ENCODE results near the gene CD226. TPM values are rescaled to one million over a fixed set of nuclear protein-coding genes. Genes with fewer than 3 reads are reported as not detected.
A peak's percentile ranks its signal among the peaks of the same experiment; 100 is the strongest.

The CD226 gene
- total and polyA plus RNA-seq, 2 of the 4 experiments (the other 2 are of a cell fraction): 0.29 to 1.1 TPM

DNA sequence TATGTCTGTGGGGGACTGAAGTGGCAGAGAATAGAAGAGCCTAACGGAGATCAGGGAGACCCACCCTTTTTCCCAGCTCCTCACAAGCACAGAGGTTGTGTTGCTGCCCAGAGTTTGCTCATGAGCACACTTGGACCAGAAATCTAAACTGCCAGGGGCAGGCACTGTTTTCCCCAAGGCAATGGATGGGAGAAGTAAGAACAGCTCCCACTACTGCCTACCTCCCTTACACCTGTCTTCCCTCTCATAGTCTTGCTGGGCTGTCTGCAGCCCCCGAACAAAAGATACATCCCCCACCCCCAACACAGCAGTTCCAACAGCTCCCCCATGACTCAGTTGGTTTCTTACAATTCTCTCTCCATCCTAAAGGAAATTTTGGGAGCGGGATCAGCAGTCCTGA is 48.1 kb upstream of the CD226 start:
- no peak overlapping the region for H3K4ac ChIP-seq (ENCODE audit: low read depth, low read length)
- no peaks in the 10 kb centered on the region for H3K36me3 ChIP-seq (ENCODE audit: control insufficient read depth, insufficient read depth, low read length)
- no peak overlapping the region for H3K18ac ChIP-seq (ENCODE audit: low read depth, low read length)
- no peak overlapping the region for H2BK5ac ChIP-seq (ENCODE audit: low read depth, low read length, poor library complexity, severe bottlenecking)
- H4K20me1 ChIP-seq (ENCODE audit: insufficient read depth, low read length): no peaks in the 10 kb centered on the region
- no peak overlapping the region for H3K14ac ChIP-seq (replicated peaks; ENCODE audit: low read depth, low read length)
- in situ Hi-C loops (cut with MboI; ENCODE audit: low sequenced_read_pairs): no loop called here
- ATAC-seq (ENCODE audit: low read depth) (no peak), DNase-seq (no peak)
- no peaks in the 10 kb centered on the region for H3K4me1 ChIP-seq (ENCODE audit: control insufficient read depth, insufficient read depth, low read length)
- H2BK20ac ChIP-seq (ENCODE audit: low read depth, low read length): no peak overlapping the region
- intact Hi-C loops (cut with micrococcal nuclease): no loop called here
- H3K23ac ChIP-seq (ENCODE audit: low read depth, low read length): no peak overlapping the region
- no peak overlapping the region for H3K27ac ChIP-seq (ENCODE audit: insufficient read depth, low read length)
- H2BK15ac ChIP-seq (ENCODE audit: low read depth, low read length): no peak overlapping the region
- H3K9me1 ChIP-seq (ENCODE audit: insufficient read depth, low read length): peaks cover 12% of the 10 kb centered on the region; the same call in 1 of the 2 replicates
- no peaks in the 10 kb centered on the region for H3K9me3 ChIP-seq (ENCODE audit: control insufficient read depth, insufficient read depth, low read length)
- H2AFZ ChIP-seq (replicated peaks; ENCODE audit: low read length, poor library complexity): peak overlapping the region; percentile 56
- no peak overlapping the region for H4K5ac ChIP-seq (ENCODE audit: low read depth, low read length)
- dilution Hi-C loops (cut with HindIII; ENCODE audit: low sequenced_read_pairs, unreplicated experiment): no loop called here
- TF ChIP-seq FOS (IDR thresholded peaks at IDR 0.05; ENCODE audit: low read depth, low read length): no peak
- no peak for TF ChIP-seq RCOR1 (IDR thresholded peaks at IDR 0.05; ENCODE audit: insufficient replicate concordance, low read length)
- no peak for TF ChIP-seq CHD1 (IDR thresholded peaks at IDR 0.05; ENCODE audit: low read depth, low read length)
- no peak for TF ChIP-seq CTCF (conservative IDR thresholded peaks at IDR 0.05; ENCODE audit: low read depth, low read length)
- no peak for TF ChIP-seq ELK1 (IDR thresholded peaks at IDR 0.05; ENCODE audit: borderline replicate concordance, low read depth, low read length)
- TF ChIP-seq NFE2L2 (IDR thresholded peaks at IDR 0.05; ENCODE audit: low read depth, low read length): no peak
- no peak for TF ChIP-seq SMC3 (IDR thresholded peaks at IDR 0.05; ENCODE audit: low read depth, low read length)
- TF ChIP-seq, protein P1, sequence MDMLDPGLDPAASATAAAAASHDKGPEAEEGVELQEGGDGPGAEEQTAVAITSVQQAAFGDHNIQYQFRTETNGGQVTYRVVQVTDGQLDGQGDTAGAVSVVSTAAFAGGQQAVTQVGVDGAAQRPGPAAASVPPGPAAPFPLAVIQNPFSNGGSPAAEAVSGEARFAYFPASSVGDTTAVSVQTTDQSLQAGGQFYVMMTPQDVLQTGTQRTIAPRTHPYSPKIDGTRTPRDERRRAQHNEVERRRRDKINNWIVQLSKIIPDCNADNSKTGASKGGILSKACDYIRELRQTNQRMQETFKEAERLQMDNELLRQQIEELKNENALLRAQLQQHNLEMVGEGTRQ (IDR thresholded peaks at IDR 0.05; ENCODE audit: low read depth, low read length): no peak
- no peak for TF ChIP-seq MAFK (IDR thresholded peaks at IDR 0.05; ENCODE audit: low read depth, low read length)
- TF ChIP-seq POLR2A (IDR thresholded peaks at IDR 0.05; ENCODE audit: low read depth, low read length): no peak
- no peak for TF ChIP-seq BHLHE40 (IDR thresholded peaks at IDR 0.05; ENCODE audit: low read depth, low read length)
- TF ChIP-seq RFX5 (IDR thresholded peaks at IDR 0.05; ENCODE audit: low read depth, low read length): no peak
- TF ChIP-seq MAZ (IDR thresholded peaks at IDR 0.05; ENCODE audit: borderline replicate concordance, low read depth, low read length): no peak
- no peak for TF ChIP-seq MXI1 (IDR thresholded peaks at IDR 0.05; ENCODE audit: borderline replicate concordance, low read depth, low read length)
- no peak for TF ChIP-seq RAD21 (IDR thresholded peaks at IDR 0.05; ENCODE audit: low read length)
- ChIA-PET CTCF (no interaction called here), POLR2A (ENCODE audit: unreplicated experiment) (no interaction called here)
- WGBS, 2 experiments (ENCODE audit: extremely low coverage in 2 of 2, insufficient read length in 1 of 2): 40% methylated on average over 1 of the region's 3 CpGs; no CpG with 5 or more reads in 1 of the 2 experiments
- no peaks in the 10 kb centered on the region for H3K79me1 ChIP-seq (ENCODE audit: low read depth in 1 of 2, low read length in 2 of 2)
- no TSS peak for BruUV-seq (replicated peaks)
- H2AK5ac ChIP-seq (ENCODE audit: low read depth, low read length): no peak overlapping the region
- H3K9ac ChIP-seq (ENCODE audit: low read depth, low read length): no peak overlapping the region
- H4K8ac ChIP-seq (ENCODE audit: low read depth in 2 of 2, low read length in 2 of 2): no peak overlapping the region
- no peak overlapping the region for H2AK9ac ChIP-seq (replicated peaks; ENCODE audit: low read depth, low read length, poor library complexity)
- H3K27me3 ChIP-seq (ENCODE audit: control insufficient read depth, insufficient read depth, low read length): no peaks in the 10 kb centered on the region
- H3K4me2 ChIP-seq (ENCODE audit: low read depth, low read length): no peak overlapping the region
- no peak overlapping the region for H3K56ac ChIP-seq (ENCODE audit: extremely low read depth, insufficient read depth, low read length)
- no peak overlapping the region for H3K4me3 ChIP-seq (ENCODE audit: insufficient read depth, low read depth, low read length)
- H4K91ac ChIP-seq (ENCODE audit: insufficient read depth, low read depth, low read length): no peak overlapping the region
- no peak overlapping the region for H2BK120ac ChIP-seq (ENCODE audit: low read depth, low read length)

Data from IMR-90 (cell line).